Measurements from ENCODE around the gene DENND1A. TPM values are rescaled to one million over a fixed set of nuclear protein-coding genes. Genes with fewer than 3 reads are reported as not detected.

Gene DENND1A
- total and polyA plus RNA-seq, 2 experiments from 2014 or later = 13.1 to 28.7 TPM

GRCh38 chr9:123495731-123496130 lies 434.2 kb downstream of the DENND1A start:
- Mint-ChIP-seq H3K4me3 (no peak overlapping the region), H3K4me1 (no peaks in the 10 kb centered on the region; the same call in 2 of the 3 replicates), H3K27me3 (ENCODE audit: insufficient read depth, low read depth, poor library complexity) (peaks cover 7% of the 10 kb centered on the region), H3K9me3 (no peaks in the 10 kb centered on the region), H3K27ac (no peak overlapping the region), H3K36me3 (ENCODE audit: low read depth) (no peaks in the 10 kb centered on the region)
- Histone ChIP-seq H3K4me3 (no peak overlapping the region), H3F3A (replicated peaks; ENCODE audit: low read depth) (no peaks in the 10 kb centered on the region), H4K20me1 (replicated peaks; ENCODE audit: insufficient read depth) (no peaks in the 10 kb centered on the region), H3K4me1 (ENCODE audit: insufficient read depth) (no peaks in the 10 kb centered on the region), H3K27ac (ENCODE audit: low read depth) (no peak overlapping the region), H3K27me3 (ENCODE audit: insufficient read depth) (no peaks in the 10 kb centered on the region), H2AFZ (no peak overlapping the region), H3K9me2 (ENCODE audit: insufficient read depth) (no peaks in the 10 kb centered on the region), H3K4me2 (no peak overlapping the region), H3K36me3 (ENCODE audit: insufficient read depth) (no peaks in the 10 kb centered on the region), H3K79me2 (replicated peaks; ENCODE audit: insufficient read depth) (no peaks in the 10 kb centered on the region)
- no peak for ATAC-seq
- DNase-seq (ENCODE audit: low spot score) = no peak
- TF ChIP-seq POLR2AphosphoS5 (IDR thresholded peaks at IDR 0.05; ENCODE audit: low read depth) = no peak

- no peak overlapping the region for H2AFZ ChIP-seq
- no peaks in the 10 kb centered on the region for H4K20me1 ChIP-seq (replicated peaks; ENCODE audit: insufficient read depth)
- no peaks in the 10 kb centered on the region for H3F3A ChIP-seq (replicated peaks; ENCODE audit: low read depth)
- no peak overlapping the region for H3K27ac ChIP-seq (ENCODE audit: low read depth)
- no peaks in the 10 kb centered on the region for H3K79me2 ChIP-seq (replicated peaks; ENCODE audit: insufficient read depth)
- no peaks in the 10 kb centered on the region for H3K9me2 ChIP-seq (ENCODE audit: insufficient read depth)
- no peak overlapping the region for H3K4me3 ChIP-seq
- no peak overlapping the region for H3K4me2 ChIP-seq
- H3K4me1 Mint-ChIP-seq = peaks cover 9% of the 10 kb centered on the region
- H3K36me3 ChIP-seq (ENCODE audit: insufficient read depth) = no peaks in the 10 kb centered on the region
- no peaks in the 10 kb centered on the region for H3K36me3 Mint-ChIP-seq (ENCODE audit: low read depth)
- DNase-seq (ENCODE audit: low spot score) (no peak), ATAC-seq (no peak; the same call in 2 of the 3 replicates)
- peaks cover 4% of the 10 kb centered on the region; the same call in 1 of the 2 replicates for H3K4me1 ChIP-seq (ENCODE audit: insufficient read depth)
- peaks cover 7% of the 10 kb centered on the region for H3K27me3 Mint-ChIP-seq (ENCODE audit: insufficient read depth, low read depth, poor library complexity)
- no peak overlapping the region for H3K4me3 Mint-ChIP-seq
- no peaks in the 10 kb centered on the region for H3K27me3 ChIP-seq (ENCODE audit: insufficient read depth)
- no peaks in the 10 kb centered on the region for H3K9me3 Mint-ChIP-seq
- no peak overlapping the region for H3K27ac Mint-ChIP-seq
- TF ChIP-seq, protein P1, sequence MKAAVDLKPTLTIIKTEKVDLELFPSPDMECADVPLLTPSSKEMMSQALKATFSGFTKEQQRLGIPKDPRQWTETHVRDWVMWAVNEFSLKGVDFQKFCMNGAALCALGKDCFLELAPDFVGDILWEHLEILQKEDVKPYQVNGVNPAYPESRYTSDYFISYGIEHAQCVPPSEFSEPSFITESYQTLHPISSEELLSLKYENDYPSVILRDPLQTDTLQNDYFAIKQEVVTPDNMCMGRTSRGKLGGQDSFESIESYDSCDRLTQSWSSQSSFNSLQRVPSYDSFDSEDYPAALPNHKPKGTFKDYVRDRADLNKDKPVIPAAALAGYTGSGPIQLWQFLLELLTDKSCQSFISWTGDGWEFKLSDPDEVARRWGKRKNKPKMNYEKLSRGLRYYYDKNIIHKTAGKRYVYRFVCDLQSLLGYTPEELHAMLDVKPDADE (IDR thresholded peaks at IDR 0.05) = no peak
- TF ChIP-seq EZH2 (IDR thresholded peaks at IDR 0.05; ENCODE audit: low read depth, unreplicated experiment) (no peak), ZNF114 (CRISPR knock-in tag; IDR thresholded peaks at IDR 0.05) (no peak), JUNB (IDR thresholded peaks at IDR 0.05; ENCODE audit: unreplicated experiment) (no peak), NANOG (IDR thresholded peaks at IDR 0.05; ENCODE audit: borderline replicate concordance) (no peak), EZH2phosphoT487 (IDR thresholded peaks at IDR 0.05; ENCODE audit: unreplicated experiment) (no peak), ZNF331 (CRISPR knock-in tag; IDR thresholded peaks at IDR 0.05; ENCODE audit: low read depth) (no peak), POLR2AphosphoS5 (IDR thresholded peaks at IDR 0.05; ENCODE audit: low read depth) (no peak)
- TF ChIP-seq, protein P2, sequence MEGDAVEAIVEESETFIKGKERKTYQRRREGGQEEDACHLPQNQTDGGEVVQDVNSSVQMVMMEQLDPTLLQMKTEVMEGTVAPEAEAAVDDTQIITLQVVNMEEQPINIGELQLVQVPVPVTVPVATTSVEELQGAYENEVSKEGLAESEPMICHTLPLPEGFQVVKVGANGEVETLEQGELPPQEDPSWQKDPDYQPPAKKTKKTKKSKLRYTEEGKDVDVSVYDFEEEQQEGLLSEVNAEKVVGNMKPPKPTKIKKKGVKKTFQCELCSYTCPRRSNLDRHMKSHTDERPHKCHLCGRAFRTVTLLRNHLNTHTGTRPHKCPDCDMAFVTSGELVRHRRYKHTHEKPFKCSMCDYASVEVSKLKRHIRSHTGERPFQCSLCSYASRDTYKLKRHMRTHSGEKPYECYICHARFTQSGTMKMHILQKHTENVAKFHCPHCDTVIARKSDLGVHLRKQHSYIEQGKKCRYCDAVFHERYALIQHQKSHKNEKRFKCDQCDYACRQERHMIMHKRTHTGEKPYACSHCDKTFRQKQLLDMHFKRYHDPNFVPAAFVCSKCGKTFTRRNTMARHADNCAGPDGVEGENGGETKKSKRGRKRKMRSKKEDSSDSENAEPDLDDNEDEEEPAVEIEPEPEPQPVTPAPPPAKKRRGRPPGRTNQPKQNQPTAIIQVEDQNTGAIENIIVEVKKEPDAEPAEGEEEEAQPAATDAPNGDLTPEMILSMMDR (conservative IDR thresholded peaks at IDR 0.05; ENCODE audit: low read depth in 2 of 2) = no peak
- TF ChIP-seq, protein P3, sequence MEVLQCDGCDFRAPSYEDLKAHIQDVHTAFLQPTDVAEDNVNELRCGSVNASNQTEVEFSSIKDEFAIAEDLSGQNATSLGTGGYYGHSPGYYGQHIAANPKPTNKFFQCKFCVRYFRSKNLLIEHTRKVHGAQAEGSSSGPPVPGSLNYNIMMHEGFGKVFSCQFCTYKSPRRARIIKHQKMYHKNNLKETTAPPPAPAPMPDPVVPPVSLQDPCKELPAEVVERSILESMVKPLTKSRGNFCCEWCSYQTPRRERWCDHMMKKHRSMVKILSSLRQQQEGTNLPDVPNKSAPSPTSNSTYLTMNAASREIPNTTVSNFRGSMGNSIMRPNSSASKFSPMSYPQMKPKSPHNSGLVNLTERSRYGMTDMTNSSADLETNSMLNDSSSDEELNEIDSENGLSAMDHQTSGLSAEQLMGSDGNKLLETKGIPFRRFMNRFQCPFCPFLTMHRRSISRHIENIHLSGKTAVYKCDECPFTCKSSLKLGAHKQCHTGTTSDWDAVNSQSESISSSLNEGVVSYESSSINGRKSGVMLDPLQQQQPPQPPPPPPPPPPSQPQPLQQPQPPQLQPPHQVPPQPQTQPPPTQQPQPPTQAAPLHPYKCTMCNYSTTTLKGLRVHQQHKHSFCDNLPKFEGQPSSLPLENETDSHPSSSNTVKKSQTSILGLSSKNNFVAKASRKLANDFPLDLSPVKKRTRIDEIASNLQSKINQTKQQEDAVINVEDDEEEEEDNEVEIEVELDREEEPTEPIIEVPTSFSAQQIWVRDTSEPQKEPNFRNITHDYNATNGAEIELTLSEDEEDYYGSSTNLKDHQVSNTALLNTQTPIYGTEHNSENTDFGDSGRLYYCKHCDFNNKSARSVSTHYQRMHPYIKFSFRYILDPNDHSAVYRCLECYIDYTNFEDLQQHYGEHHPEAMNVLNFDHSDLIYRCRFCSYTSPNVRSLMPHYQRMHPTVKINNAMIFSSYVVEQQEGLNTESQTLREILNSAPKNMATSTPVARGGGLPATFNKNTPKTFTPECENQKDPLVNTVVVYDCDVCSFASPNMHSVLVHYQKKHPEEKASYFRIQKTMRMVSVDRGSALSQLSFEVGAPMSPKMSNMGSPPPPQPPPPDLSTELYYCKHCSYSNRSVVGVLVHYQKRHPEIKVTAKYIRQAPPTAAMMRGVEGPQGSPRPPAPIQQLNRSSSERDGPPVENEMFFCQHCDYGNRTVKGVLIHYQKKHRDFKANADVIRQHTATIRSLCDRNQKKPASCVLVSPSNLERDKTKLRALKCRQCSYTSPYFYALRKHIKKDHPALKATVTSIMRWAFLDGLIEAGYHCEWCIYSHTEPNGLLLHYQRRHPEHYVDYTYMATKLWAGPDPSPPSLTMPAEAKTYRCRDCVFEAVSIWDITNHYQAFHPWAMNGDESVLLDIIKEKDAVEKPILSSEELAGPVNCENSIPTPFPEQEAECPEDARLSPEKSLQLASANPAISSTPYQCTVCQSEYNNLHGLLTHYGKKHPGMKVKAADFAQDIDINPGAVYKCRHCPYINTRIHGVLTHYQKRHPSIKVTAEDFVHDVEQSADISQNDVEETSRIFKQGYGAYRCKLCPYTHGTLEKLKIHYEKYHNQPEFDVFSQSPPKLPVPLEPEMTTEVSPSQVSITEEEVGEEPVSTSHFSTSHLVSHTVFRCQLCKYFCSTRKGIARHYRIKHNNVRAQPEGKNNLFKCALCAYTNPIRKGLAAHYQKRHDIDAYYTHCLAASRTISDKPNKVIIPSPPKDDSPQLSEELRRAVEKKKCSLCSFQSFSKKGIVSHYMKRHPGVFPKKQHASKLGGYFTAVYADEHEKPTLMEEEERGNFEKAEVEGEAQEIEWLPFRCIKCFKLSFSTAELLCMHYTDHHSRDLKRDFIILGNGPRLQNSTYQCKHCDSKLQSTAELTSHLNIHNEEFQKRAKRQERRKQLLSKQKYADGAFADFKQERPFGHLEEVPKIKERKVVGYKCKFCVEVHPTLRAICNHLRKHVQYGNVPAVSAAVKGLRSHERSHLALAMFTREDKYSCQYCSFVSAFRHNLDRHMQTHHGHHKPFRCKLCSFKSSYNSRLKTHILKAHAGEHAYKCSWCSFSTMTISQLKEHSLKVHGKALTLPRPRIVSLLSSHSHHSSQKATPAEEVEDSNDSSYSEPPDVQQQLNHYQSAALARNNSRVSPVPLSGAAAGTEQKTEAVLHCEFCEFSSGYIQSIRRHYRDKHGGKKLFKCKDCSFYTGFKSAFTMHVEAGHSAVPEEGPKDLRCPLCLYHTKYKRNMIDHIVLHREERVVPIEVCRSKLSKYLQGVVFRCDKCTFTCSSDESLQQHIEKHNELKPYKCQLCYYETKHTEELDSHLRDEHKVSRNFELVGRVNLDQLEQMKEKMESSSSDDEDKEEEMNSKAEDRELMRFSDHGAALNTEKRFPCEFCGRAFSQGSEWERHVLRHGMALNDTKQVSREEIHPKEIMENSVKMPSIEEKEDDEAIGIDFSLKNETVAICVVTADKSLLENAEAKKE (CRISPR knock-in tag; IDR thresholded peaks at IDR 0.05) = no peak
These were observed 436.3 kb downstream of the DENND1A start for GRCh38 chr9:123493627-123494026.
